Progenitor cell of endocrine pancreas (in vitro differentiated cells): ENCODE data around the gene RASSF10. TPM values are rescaled to one million over a fixed set of nuclear protein-coding genes. Genes with fewer than 3 reads are reported as not detected.

ENCODE experiments used
- DNase-seq: peaks from one replicate; pipeline ENCODE4 v3.0.0; 2021; ENCODE audit warnings: low spot score; ENCODE audit not compliant: unreplicated experiment
- H3K27ac Mint-ChIP-seq: 2 replicates; pipeline ENCODE4 v1.8.0; 2021; ENCODE audit warnings: mild to moderate bottlenecking, moderate library complexity, mixed read lengths
- H3K27me3 Mint-ChIP-seq: 2 replicates; pipeline ENCODE4 v1.8.0; 2021; ENCODE audit warnings: mixed read lengths
- H3K36me3 Mint-ChIP-seq: 2 replicates; pipeline ENCODE4 v1.8.0; 2022; ENCODE audit warnings: mixed read lengths; ENCODE audit not compliant: insufficient read depth
- H3K4me1 Mint-ChIP-seq: 2 replicates; pipeline ENCODE4 v1.8.0; 2021; ENCODE audit warnings: low read depth, mixed read lengths
- H3K4me3 Mint-ChIP-seq: 2 replicates; pipeline ENCODE4 v1.8.0; 2021; ENCODE audit warnings: low read depth, mild to moderate bottlenecking, moderate library complexity, mixed read lengths
- H3K9me3 Mint-ChIP-seq: 2 replicates; pipeline ENCODE4 v1.8.0; 2021; ENCODE audit warnings: low read depth, mixed read lengths
- total RNA-seq: library from RNA; stranded (reverse); gene quantifications from 2 replicates; pipeline ENCODE4 v1.2.1, GENCODE V29; 2021
- TF ChIP-seq, protein P1 (sequence below): fragments of 200-600 bp; sonication (generic); IDR thresholded peaks from one replicate; pipeline ENCODE4 v1.5.0; 2021; ENCODE audit warnings: antibody characterized with exemption, mild to moderate bottlenecking; ENCODE audit not compliant: unreplicated experiment

Gene RASSF10
- total RNA-seq, 1 donor from 2014 or later = 24.4 TPM

DNA sequence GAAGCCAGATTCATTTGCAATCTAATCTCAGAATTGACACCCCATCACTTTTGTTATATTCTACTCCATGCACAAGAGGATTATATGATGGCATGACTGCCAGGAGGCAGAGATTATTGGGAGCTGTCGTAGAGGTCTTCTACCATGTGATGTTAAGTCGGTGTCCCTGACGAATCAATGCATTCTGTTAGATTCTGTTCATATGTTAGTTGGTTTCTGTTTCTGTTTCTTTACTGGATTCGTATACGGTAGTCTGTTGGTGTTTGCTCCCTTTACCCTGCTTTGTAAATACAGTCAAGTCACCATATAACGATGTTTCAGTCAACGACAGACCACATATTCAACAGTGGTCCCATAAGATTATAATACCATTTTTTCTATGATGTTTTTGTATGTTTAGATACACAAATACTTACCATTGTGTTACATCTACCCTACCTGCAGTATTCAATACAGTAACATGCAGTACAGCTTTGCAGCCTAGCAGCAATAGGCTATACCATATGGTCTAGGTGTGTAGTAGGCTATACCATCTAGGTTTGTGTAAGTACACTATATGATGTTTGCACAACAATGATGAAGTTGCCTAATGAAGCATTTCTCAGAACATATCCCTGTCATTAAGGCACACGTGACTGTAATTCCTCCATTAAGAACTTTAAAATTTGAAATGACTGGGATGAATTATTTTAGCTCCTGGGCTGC lies 22.8 kb upstream of the RASSF10 start:
- H3K36me3 Mint-ChIP-seq = peaks cover 4% of the 10 kb centered on the region
- H3K27ac Mint-ChIP-seq = no peak overlapping the region
- H3K4me3 Mint-ChIP-seq = no peak overlapping the region
- DNase-seq = no peak
- TF ChIP-seq, protein P1, sequence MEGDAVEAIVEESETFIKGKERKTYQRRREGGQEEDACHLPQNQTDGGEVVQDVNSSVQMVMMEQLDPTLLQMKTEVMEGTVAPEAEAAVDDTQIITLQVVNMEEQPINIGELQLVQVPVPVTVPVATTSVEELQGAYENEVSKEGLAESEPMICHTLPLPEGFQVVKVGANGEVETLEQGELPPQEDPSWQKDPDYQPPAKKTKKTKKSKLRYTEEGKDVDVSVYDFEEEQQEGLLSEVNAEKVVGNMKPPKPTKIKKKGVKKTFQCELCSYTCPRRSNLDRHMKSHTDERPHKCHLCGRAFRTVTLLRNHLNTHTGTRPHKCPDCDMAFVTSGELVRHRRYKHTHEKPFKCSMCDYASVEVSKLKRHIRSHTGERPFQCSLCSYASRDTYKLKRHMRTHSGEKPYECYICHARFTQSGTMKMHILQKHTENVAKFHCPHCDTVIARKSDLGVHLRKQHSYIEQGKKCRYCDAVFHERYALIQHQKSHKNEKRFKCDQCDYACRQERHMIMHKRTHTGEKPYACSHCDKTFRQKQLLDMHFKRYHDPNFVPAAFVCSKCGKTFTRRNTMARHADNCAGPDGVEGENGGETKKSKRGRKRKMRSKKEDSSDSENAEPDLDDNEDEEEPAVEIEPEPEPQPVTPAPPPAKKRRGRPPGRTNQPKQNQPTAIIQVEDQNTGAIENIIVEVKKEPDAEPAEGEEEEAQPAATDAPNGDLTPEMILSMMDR = no peak
- H3K9me3 Mint-ChIP-seq = peaks cover 4% of the 10 kb centered on the region
- peaks cover 13% of the 10 kb centered on the region for H3K4me1 Mint-ChIP-seq
- no peaks in the 10 kb centered on the region for H3K27me3 Mint-ChIP-seq

DNA sequence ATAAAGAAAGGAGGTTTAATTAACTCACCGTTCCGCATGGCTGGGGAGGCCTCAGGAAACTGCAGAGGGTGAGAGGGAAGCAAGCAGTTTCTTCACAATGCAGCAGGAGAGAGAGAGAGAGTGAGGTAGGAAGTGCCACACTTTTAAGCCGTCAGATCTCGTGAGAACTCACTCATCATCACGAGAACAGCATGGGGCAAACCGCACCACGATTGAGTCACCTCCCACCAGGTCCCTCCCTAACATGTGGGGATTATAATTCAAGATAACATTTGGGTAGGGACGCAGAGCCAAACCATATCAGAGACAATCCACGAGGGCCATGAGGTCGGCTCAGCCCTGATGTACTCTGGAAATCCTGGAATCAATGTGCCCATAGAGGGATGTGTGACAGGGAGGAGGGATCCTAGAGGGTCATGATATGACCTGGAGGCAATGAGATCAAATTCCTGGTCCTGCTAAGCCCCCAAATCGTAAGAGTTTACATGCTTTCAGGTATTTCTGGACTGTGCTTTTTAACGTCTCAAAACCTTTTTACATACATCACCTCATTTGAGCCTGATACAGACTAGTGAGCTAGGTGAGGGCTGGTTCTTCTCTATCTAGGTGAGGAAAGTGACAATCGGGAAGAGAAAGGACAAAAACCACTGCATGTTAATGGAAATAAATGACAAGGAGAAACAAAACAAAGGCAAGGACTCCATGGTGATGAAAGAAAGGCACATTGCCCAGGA lies 19.5 kb upstream of the RASSF10 start:
- peaks cover 6% of the 10 kb centered on the region for H3K9me3 Mint-ChIP-seq
- H3K4me3 Mint-ChIP-seq = no peak overlapping the region
- TF ChIP-seq, protein P1 = no peak
- no peak for DNase-seq
- H3K27ac Mint-ChIP-seq = no peak overlapping the region
- peaks cover 6% of the 10 kb centered on the region for H3K4me1 Mint-ChIP-seq
- H3K36me3 Mint-ChIP-seq = peaks cover 6% of the 10 kb centered on the region
- peaks cover 4% of the 10 kb centered on the region for H3K27me3 Mint-ChIP-seq

DNA sequence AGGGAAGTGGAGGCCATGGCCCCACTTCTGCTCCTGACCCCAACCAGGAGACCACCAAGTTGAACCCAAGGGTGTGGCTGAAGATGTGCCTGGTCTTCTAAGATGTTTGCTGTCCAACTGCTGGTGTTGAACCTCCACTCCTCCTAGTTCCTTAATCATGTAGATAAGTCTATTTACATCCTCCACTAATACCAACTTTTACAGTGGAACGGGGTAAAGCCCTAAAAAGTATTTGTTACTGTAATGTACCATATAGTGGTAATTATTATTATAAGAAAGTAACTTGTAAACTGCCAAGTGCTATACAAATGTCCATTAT lies 19.0 kb upstream of the RASSF10 start:
- Mint-ChIP-seq H3K36me3 (peaks cover 6% of the 10 kb centered on the region), H3K4me1 (peaks cover 6% of the 10 kb centered on the region), H3K27ac (no peak overlapping the region), H3K4me3 (no peak overlapping the region), H3K9me3 (peaks cover 6% of the 10 kb centered on the region), H3K27me3 (peaks cover 4% of the 10 kb centered on the region)
- TF ChIP-seq, protein P1 = no peak
- no peak for DNase-seq

DNA sequence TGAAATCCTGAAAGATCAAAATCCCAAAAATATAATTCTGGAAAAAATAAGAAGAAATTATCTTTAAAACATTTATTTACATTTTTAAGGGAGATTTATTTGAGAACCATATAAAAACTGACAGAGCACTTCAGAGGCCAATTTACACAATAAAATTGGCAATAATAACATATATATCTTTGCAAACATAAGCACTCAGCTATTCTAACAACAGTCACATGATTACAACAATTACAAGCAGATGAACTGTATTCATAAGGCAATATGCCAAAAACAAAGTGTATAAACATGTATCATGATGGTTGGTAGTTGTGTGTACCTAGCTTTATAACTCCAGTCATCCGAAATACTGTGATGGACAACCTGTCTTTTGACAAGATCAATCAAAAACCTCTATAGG lies 17.7 kb upstream of the RASSF10 start:
- DNase-seq = no peak
- H3K36me3 Mint-ChIP-seq = peaks cover 13% of the 10 kb centered on the region
- peaks cover 7% of the 10 kb centered on the region for H3K4me1 Mint-ChIP-seq
- H3K9me3 Mint-ChIP-seq = peaks cover 14% of the 10 kb centered on the region
- TF ChIP-seq, protein P1 = no peak
- no peak overlapping the region for H3K4me3 Mint-ChIP-seq
- H3K27ac Mint-ChIP-seq = no peak overlapping the region
- peaks cover 4% of the 10 kb centered on the region for H3K27me3 Mint-ChIP-seq

DNA sequence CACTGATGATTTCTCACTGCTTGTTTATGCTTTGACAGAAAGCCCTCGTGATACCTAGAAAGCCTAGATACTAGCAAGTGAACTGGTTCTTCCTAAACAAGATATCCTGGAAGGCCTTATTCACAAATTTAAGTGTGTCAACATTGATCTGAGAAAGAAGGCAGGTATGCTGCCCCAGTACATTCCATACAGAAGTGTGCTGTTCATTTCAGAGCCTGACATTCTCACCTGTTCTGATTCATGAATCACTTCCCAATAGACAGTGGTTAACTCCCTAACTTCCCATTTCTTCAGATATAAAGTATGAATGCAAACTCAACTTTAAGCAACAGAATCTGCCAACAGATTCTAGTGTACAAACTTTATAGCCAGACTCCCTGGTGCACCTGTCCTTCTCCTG lies 15.5 kb upstream of the RASSF10 start:
- peaks cover 21% of the 10 kb centered on the region for H3K4me1 Mint-ChIP-seq
- H3K4me3 Mint-ChIP-seq = no peak overlapping the region
- no peak overlapping the region for H3K27ac Mint-ChIP-seq
- TF ChIP-seq, protein P1 = no peak
- peaks cover 19% of the 10 kb centered on the region for H3K36me3 Mint-ChIP-seq
- DNase-seq = no peak
- H3K9me3 Mint-ChIP-seq = peaks cover 19% of the 10 kb centered on the region
- H3K27me3 Mint-ChIP-seq = peaks cover 4% of the 10 kb centered on the region
